HG02943 (cell line): Measurements from ENCODE around the gene SLC25A42.
A peak's percentile ranks its signal among the peaks of the same experiment; 100 is the strongest.

ENCODE experiments used
- ATAC-seq: cut with Tn5 transposase; IDR thresholded peaks from one replicate; pipeline ENCODE4 v1.9.1; 2021; ENCODE audit warnings: mild to moderate bottlenecking, low read depth, moderate library complexity; ENCODE audit not compliant: unreplicated experiment

Gene SLC25A42

DNA sequence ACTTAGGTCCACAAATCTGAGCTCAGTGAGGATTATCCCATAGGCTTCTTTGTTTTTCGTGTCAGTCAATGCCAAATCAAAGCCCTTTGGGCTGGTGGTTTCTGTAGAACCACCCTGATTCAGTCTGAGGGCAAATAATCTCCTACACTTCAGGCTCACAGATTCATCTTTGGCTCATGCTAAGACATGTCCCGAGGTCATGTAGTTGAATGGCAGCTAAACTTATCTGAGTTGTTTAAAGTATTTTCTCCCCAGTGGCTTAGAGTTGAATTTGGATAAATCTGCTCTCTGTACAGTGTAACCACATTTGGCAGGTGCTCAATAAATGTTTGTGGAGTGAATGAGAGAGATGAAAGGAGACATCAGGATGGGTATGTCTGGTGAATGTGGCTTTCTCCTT, 13.1 kb upstream of the SLC25A42 start:
- no peak for ATAC-seq

- no peak for ATAC-seq
Measured at GRCh38 chr19:19051478-19052213, 12.1 kb upstream of the SLC25A42 start.

GRCh38 chr19:19052921-19053320, 10.9 kb upstream of the SLC25A42 start:
- no peak for ATAC-seq

GRCh38 chr19:19053508-19054314, 10.1 kb upstream of the SLC25A42 start:
- no peak for ATAC-seq

DNA sequence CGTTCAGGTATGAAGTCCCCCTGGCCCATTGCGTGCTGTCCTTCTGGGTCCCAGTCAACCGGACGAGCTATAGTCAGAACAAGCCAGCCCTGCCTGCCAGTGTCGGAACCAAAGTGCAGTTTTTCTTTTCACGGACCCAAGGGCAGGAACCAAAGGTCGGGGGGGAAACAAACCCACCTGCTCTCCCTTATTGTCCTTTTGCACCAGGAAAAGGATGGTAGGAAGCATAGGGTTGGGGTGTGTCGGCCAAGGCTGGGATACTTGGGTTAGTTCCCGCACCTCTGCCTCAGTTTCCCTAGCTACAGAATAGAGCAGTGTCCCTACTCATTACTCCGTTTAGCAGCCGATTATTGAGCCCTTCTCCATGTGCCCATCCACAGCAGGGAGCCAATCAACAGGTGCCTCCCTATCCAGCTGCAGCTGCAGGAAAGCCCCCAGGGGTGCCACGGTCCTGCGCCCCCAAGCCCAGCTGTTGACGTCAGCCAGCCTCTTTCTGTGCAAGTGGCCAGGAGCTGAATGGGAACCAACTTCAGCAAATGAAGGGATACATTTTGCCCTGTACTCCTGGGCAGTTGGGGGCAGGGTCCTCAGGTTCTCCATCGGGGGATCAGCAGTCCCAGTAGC, 9.4 kb upstream of the SLC25A42 start:
- ATAC-seq = no peak

GRCh38 chr19:19054939-19055440, 8.8 kb upstream of the SLC25A42 start:
- no peak for ATAC-seq

DNA sequence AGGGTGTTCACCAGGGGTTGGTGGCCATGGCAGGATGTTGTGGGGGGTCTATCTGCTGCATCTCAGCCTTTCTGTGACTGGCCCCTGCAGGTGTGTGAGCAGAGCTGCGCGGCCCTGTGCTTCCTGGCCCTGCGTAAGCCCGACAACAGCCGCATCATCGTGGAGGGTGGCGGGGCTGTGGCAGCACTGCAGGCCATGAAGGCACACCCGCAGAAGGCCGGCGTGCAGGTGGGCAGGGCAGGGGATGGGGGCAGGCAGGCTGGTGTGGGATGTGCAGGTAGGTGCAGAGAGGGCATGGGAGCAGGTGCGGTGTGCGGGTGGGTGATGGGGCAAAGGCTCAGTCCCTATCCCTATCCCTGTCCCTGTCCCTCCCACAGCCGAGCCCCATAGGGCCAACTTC, 8.1 kb upstream of the SLC25A42 start:
- no peak for ATAC-seq

- ATAC-seq = no peak
Measured at GRCh38 chr19:19056636-19057275, 7.0 kb upstream of the SLC25A42 start.

GRCh38 chr19:19057317-19057716, 6.5 kb upstream of the SLC25A42 start:
- ATAC-seq = no peak

- no peak for ATAC-seq
Measured at GRCh38 chr19:19057720-19058119, 6.1 kb upstream of the SLC25A42 start.

GRCh38 chr19:19059018-19059836, 4.6 kb upstream of the SLC25A42 start:
- ATAC-seq = no peak

- ATAC-seq = no peak
Measured at GRCh38 chr19:19059837-19060611, 3.8 kb upstream of the SLC25A42 start.

DNA sequence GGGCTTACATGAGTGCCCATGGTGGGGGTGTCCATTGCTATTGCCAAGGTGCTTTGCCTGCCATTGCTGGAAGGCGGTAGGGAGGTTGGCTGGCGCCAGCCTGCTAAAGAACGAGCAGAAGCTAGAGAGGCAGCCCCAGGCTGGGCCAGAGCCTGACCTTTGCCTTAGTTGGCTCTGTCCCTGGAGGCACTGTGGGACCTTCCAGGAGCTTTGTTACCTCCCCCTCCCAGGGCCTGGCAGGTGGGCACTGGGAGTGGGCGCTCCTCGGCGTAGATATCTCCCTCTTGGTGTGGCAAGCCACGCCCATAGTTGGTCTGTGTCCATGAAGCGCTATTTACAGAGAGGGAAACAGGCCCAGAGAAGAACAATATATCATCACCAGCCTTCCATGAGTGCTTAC, 2.3 kb upstream of the SLC25A42 start:
- ATAC-seq = no peak

GRCh38 chr19:19062454-19063182, 1.2 kb upstream of the SLC25A42 start:
- no peak for ATAC-seq

DNA sequence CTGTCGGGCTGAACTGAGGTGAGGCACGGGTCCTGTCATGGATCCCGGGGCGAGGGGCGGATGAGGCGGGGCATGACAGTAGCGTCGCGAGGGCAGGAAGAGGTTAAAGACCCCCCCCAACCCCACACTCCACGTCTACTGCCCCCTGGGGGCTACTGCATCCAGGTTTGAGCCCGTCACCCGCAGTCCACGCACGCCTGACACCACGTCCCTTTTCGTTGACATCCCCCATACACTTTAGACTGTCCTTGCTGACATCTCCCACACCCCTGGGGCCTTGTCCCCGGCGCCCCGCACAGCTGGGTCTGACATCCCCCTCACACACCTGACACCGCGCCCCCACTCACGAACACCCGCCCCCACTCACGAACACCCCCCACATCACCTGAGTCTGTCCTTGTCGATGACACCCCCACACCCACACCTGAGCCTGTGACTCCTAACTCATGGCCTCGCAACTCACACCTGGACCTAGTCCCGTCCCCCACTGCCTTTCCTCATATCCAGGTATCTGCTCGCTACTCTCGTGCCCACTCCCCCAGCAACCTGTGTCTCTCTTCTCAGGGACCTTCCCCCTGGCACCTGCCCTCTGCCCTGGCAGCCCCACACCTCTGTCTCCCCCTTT, 416 bp downstream of the SLC25A42 start:
- ATAC-seq = peak; percentile 8

DNA sequence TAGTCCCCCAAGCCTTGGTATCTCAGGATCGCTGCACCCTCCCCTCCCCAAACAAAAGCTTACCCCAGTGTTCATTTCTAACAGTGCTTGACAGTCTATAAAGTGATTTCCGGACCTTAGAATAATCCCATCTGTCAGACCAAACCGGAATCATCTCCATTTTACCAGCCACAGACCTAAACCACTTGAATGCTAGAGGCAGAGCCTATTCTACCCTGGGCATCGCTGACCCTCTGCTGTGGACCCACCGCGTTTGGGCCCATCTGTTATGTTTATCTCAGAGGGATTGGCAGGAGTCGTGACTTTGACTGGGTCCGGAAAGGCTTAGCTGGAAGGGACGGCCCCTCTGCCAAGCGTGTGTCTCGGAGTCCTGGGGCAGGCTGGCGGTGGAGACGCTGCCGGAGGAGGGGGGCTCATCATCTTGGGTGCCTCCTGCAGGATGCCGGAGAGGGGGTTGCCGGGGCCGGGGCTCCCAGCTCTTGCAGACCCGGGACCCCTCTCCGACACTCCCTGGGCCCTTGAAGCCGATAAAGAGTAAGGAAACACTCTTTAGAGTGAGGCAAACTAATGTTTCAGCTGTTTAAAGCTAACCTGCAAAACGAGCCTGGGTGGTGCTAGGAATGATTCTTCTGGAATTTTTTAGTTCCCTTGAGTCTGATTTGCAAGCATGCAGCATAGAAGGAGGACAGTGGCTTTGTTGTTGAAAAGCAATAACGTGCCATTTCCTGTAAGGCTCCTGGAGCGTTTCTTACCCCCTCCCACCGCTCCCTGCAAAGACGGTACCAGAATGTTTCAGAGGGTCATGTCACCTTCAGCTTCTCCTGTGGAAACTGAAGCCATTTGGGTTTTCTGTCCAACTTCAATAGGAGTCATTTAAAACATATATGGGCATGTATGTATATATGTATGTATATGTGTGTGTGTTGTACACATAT, 1.3 kb downstream of the SLC25A42 start:
- no peak for ATAC-seq
